OCI-LY3 (cell line): Measurements from ENCODE around the gene PLXDC2.

Experiments
- EZH2phosphoT487 ChIP-seq: fragments of 200-600 bp; shearing (Covaris generic); IDR thresholded peaks from 2 replicates; pipeline ENCODE4 v1.6.1; 2018; ENCODE audit warnings: antibody characterized with exemption, mixed run types, low read depth
- TF ChIP-seq, protein P1 (sequence below): fragments of 200-600, 300-600 bp; sonication (generic); IDR thresholded peaks from 2 replicates; pipeline ENCODE4 v1.5.1; 2014; ENCODE audit warnings: antibody characterized with exemption, low read length, low read depth

DNA sequence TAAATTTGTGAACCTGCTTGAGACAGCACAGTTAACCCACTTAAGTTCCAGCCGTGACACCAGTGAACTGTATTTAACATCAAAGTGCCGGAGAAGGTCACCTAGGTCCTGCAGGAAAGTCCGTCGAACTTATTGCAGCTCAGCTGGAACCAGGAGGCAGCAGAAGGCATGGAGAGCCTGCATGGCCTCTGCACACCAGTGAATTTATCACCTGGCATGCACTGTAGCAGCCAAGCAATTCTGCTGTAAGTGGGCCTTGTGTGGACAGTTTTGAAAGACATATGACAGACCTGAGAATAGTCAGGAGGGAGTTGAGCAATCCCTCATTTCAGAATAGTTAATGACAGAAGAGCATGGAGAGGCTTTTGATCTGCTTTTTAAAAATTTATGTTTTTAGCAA is 108.8 kb downstream of the PLXDC2 start:
- TF ChIP-seq, protein P1, sequence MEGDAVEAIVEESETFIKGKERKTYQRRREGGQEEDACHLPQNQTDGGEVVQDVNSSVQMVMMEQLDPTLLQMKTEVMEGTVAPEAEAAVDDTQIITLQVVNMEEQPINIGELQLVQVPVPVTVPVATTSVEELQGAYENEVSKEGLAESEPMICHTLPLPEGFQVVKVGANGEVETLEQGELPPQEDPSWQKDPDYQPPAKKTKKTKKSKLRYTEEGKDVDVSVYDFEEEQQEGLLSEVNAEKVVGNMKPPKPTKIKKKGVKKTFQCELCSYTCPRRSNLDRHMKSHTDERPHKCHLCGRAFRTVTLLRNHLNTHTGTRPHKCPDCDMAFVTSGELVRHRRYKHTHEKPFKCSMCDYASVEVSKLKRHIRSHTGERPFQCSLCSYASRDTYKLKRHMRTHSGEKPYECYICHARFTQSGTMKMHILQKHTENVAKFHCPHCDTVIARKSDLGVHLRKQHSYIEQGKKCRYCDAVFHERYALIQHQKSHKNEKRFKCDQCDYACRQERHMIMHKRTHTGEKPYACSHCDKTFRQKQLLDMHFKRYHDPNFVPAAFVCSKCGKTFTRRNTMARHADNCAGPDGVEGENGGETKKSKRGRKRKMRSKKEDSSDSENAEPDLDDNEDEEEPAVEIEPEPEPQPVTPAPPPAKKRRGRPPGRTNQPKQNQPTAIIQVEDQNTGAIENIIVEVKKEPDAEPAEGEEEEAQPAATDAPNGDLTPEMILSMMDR: no peak
- TF ChIP-seq EZH2phosphoT487: no peak
